ENCODE results near the gene GTPBP4. TPM values are rescaled to one million over a fixed set of nuclear protein-coding genes. Genes with fewer than 3 reads are reported as not detected.

The GTPBP4 gene
- total and polyA plus RNA-seq, 2 of the 8 experiments (the other 6 are each of a cell fraction or from before 2014, with no cell fraction given), result 16.9 to 98.1 TPM

GRCh38 chr10:988667-989545, 672 bp downstream of the GTPBP4 start:
- Histone ChIP-seq H2BK20ac (ENCODE audit: low read length) (no peak overlapping the region), H3K27me3 (replicated peaks in 1 of 4; ENCODE audit: control insufficient read depth in 3 of 4, extremely low read depth in 1 of 4, insufficient read depth in 3 of 4, low read length in 3 of 4) (no peaks in the 10 kb centered on the region), H3K27ac (ENCODE audit: low read depth, low read length) (peak overlapping the region; percentile 86), H2BK15ac (ENCODE audit: low read length) (no peak overlapping the region), H3K79me2 (ENCODE audit: control insufficient read depth in 1 of 2, insufficient read depth in 2 of 2, low read length in 2 of 2) (peaks cover 31 to 57% of the 10 kb centered on the region in 2 experiments), H3K23ac (ENCODE audit: insufficient read length) (no peak overlapping the region), H2BK120ac (replicated peaks; ENCODE audit: low read depth, low read length) (no peak overlapping the region), H3K4me1 (replicated peaks in 1 of 4; ENCODE audit: control insufficient read depth in 3 of 4, insufficient read depth in 4 of 4, low read length in 3 of 4) (peaks cover 0 to 3% (median 1%) of the 10 kb centered on the region in 4 experiments; a peak in 3 of 7 replicates), H3K14ac (ENCODE audit: insufficient read length) (no peak overlapping the region), H4K91ac (replicated peaks; ENCODE audit: insufficient read length, low read length) (peak overlapping the region; percentile 26), H3K4me2 (ENCODE audit: insufficient read depth in 1 of 2, low read depth in 2 of 2, low read length in 2 of 2) (peak overlapping the region; percentile 82 to 86), H3K9ac (replicated peaks in 1 of 4; ENCODE audit: extremely low read depth in 1 of 4, low read depth in 3 of 4, low read length in 3 of 4) (peak overlapping the region; percentile 90 to 94 (median 92)), H4K20me1 (replicated peaks in 1 of 2; ENCODE audit: control insufficient read depth in 1 of 2, insufficient read depth in 2 of 2, low read length in 2 of 2) (peaks cover 6 to 12% of the 10 kb centered on the region in 2 experiments), H3K4ac (replicated peaks; ENCODE audit: insufficient read length, low read depth, low read length) (no peak overlapping the region), H2AK5ac (ENCODE audit: low read depth, low read length) (0 out of 2 replicates have a peak overlapping the region, but pooled peaks have one; percentile 60), H3K56ac (replicated peaks; ENCODE audit: insufficient read length, low read depth, low read length) (peak overlapping the region; percentile 66), H4K8ac (ENCODE audit: extremely low read depth, insufficient read depth, low read length) (peak overlapping the region; percentile 98), H3K79me1 (ENCODE audit: low read depth, low read length) (peaks cover 2% of the 10 kb centered on the region; the same call in 1 of the 2 replicates), H2BK12ac (ENCODE audit: low read depth, low read length) (no peak overlapping the region; the same call in 1 of the 2 replicates), H3K9me3 (ENCODE audit: insufficient read depth in 2 of 2, low read depth in 1 of 2, low read length in 1 of 2) (no peaks in the 10 kb centered on the region), H3K36me3 (ENCODE audit: control insufficient read depth in 2 of 4, insufficient read depth in 4 of 4, low read length in 3 of 4) (peaks cover 8 to 15% (median 13%) of the 10 kb centered on the region in 4 experiments), H3K18ac (ENCODE audit: extremely low read depth, low read length) (peak overlapping the region; percentile 91; the same call in 1 of the 2 replicates), H4K5ac (ENCODE audit: insufficient read length, low read depth, low read length) (no peak overlapping the region), H3K4me3 (ENCODE audit: extremely low read depth in 1 of 4, insufficient read depth in 2 of 4, low read depth in 3 of 4, low read length in 4 of 4) (peak overlapping the region; percentile 83 to 99 (median 93)), H2BK5ac (ENCODE audit: low read depth, low read length) (peak overlapping the region; percentile 93), H3K23me2 (ENCODE audit: low read depth, low read length) (peaks cover 10% of the 10 kb centered on the region), H2AFZ (ENCODE audit: low read length) (no peak overlapping the region)
- CTCF ChIA-PET (ENCODE audit: partially characterized antibody), result interaction anchor here (0.9 to 1.0 kb wide), 2 partner anchors 26 to 200 kb away, joined by 4 read pairs; no protein-coding TSS in a partner anchor
- no peak for TF ChIP-seq RNF2 (IDR thresholded peaks at IDR 0.05; ENCODE audit: borderline replicate concordance, low read depth, low read length, missing control alignments, poor library complexity, severe bottlenecking)
- no peak for TF ChIP-seq TBP (IDR thresholded peaks at IDR 0.05; ENCODE audit: low read depth, low read length)
- peak; percentile 7 for TF ChIP-seq ASH2L (IDR thresholded peaks at IDR 0.05; ENCODE audit: low read length)
- TF ChIP-seq RXRA (IDR thresholded peaks at IDR 0.05; ENCODE audit: insufficient read depth, low read depth, low read length), result no peak
- TF ChIP-seq NRF1 (IDR thresholded peaks at IDR 0.05; ENCODE audit: low read depth, low read length), result no peak
- no peak for TF ChIP-seq ZNF274 (IDR thresholded peaks at IDR 0.05; ENCODE audit: borderline replicate concordance, extremely low read depth, low read length)
- TF ChIP-seq PHF8 (conservative IDR thresholded peaks at IDR 0.05; ENCODE audit: low read depth, low read length), result no peak; the same call in 1 of the 2 replicates
- TF ChIP-seq, protein P1, sequence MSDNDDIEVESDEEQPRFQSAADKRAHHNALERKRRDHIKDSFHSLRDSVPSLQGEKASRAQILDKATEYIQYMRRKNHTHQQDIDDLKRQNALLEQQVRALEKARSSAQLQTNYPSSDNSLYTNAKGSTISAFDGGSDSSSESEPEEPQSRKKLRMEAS (IDR thresholded peaks at IDR 0.05), result no peak
- no peak for DNase-seq (ENCODE audit: low read depth in 1 of 2, low spot score in 2 of 2)
- POLR2A ChIA-PET (ENCODE audit: partially characterized antibody), result interaction anchor here (0.6 to 5.7 kb wide), 26 partner anchors 9 to 727 kb away, joined by 3 to 34 read pairs (median 4); partner anchors contain the start of genes IDI1, LARP4B and WDR37
- WGBS, 2 experiments (ENCODE audit: extremely low coverage in 1 of 2, insufficient coverage in 1 of 2, insufficient read length in 1 of 2, insufficient replicate concordance in 2 of 2, low coverage in 1 of 2, low lambda C conversion rate in 2 of 2, missing lambda C conversion rate in 1 of 2), result 31% methylated on average over 41 of the region's 42 CpGs; no CpG with 5 or more reads in 1 of the 2 experiments
- FAIRE-seq, result no peak

Data from H1 (cell line).